HepG2 (cell line): ENCODE measurements around the gene RNF114. TPM values are rescaled to one million over a fixed set of nuclear protein-coding genes. Genes with fewer than 3 reads are reported as not detected.

Experiments
- BCL6 ChIP-seq: IDR thresholded peaks from 2 replicates; pipeline ENCODE4 v1.6.1; 2016; ENCODE audit warnings: missing genetic modification reagents, missing compliant biosample characterization
- ELF4 ChIP-seq: sonication (generic); formaldehyde crosslinking; IDR thresholded peaks from 2 replicates; pipeline ENCODE4 v1.5.0; 2020; ENCODE audit warnings: missing genetic modification reagents, mild to moderate bottlenecking, moderate library complexity, borderline replicate concordance
- HDAC6 ChIP-seq: fragments of 200-600 bp; sonication (generic); IDR thresholded peaks from 2 replicates; pipeline ENCODE4 v1.7.0; 2017; ENCODE audit warnings: mild to moderate bottlenecking, antibody characterized with exemption, low read length, low read depth
- HNRNPUL1 ChIP-seq: fragments of 200-400 bp; formaldehyde crosslinking; IDR thresholded peaks from 2 replicates; pipeline ENCODE4 v1.6.1; 2017; ENCODE audit warnings: low read depth, mild to moderate bottlenecking, low read length, moderate library complexity
- KMT2B ChIP-seq: IDR thresholded peaks from 2 replicates; pipeline ENCODE4 v1.6.1; 2016; ENCODE audit warnings: missing genetic modification reagents, missing compliant biosample characterization
- MIER2 ChIP-seq: IDR thresholded peaks from 2 replicates; pipeline ENCODE4 v1.6.1; 2016; ENCODE audit warnings: missing biosample characterization, missing genetic modification reagents
- MIER3 ChIP-seq: IDR thresholded peaks from 2 replicates; pipeline ENCODE4 v1.6.1; 2016; ENCODE audit warnings: missing compliant biosample characterization, borderline replicate concordance
- MYNN ChIP-seq: sonication (generic); formaldehyde crosslinking; IDR thresholded peaks from 2 replicates; pipeline ENCODE4 v1.4.0; 2020; ENCODE audit warnings: mild to moderate bottlenecking, low read depth, missing genetic modification reagents
- RAD21 ChIP-seq: fragments of 450-650 bp; formaldehyde crosslinking; IDR thresholded peaks from 2 replicates; pipeline ENCODE4 v1.5.0; 2020; ENCODE audit warnings: mild to moderate bottlenecking
- RCOR2 ChIP-seq: IDR thresholded peaks from 2 replicates; pipeline ENCODE4 v1.6.1; 2016; ENCODE audit warnings: missing biosample characterization, missing genetic modification reagents
- SOX6 ChIP-seq, 2 experiments: fragments of 450-650 bp in 1 of 2; sonication (generic) in 1 of 2; formaldehyde crosslinking in 1 of 2; IDR thresholded peaks; 2 replicates each; pipeline versions ENCODE4 v1.4.0 to v1.6.1; 2017 to 2020; ENCODE audit warnings: antibody characterized with exemption in 1 of 2, mild to moderate bottlenecking in 1 of 2, missing genetic modification reagents in 1 of 2
- TARDBP ChIP-seq: sonication (generic); formaldehyde crosslinking; IDR thresholded peaks from 2 replicates; pipeline ENCODE4 v1.8.0; 2022; ENCODE audit warnings: mild to moderate bottlenecking, missing genetic modification reagents
- TEAD3 ChIP-seq: optimal IDR thresholded peaks from 2 replicates; pipeline ENCODE3; 2016; ENCODE audit warnings: borderline replicate concordance
- ZFX ChIP-seq: sonication (generic); formaldehyde crosslinking; IDR thresholded peaks from 2 replicates; pipeline ENCODE4 v1.4.0; 2020; ENCODE audit warnings: mild to moderate bottlenecking, low read depth, missing genetic modification reagents, moderate library complexity
- ZNF263 ChIP-seq: sonication (generic); formaldehyde crosslinking; IDR thresholded peaks from 2 replicates; pipeline ENCODE4 v1.4.0; 2020; ENCODE audit warnings: missing genetic modification reagents
- ZNF292 ChIP-seq: sonication (generic); formaldehyde crosslinking; IDR thresholded peaks from 2 replicates; pipeline ENCODE4 v1.8.1; 2022; ENCODE audit warnings: mild to moderate bottlenecking, low read depth, missing genetic modification reagents, borderline replicate concordance
- ZNF468 ChIP-seq: sonication (generic); formaldehyde crosslinking; IDR thresholded peaks from 2 replicates; pipeline ENCODE4 v1.8.0; 2022; ENCODE audit warnings: mild to moderate bottlenecking, moderate library complexity, missing genetic modification reagents
- ZNF589 ChIP-seq: sonication (generic); formaldehyde crosslinking; conservative IDR thresholded peaks from 2 replicates; pipeline ENCODE4 v1.8.0; 2022; ENCODE audit warnings: mild to moderate bottlenecking, moderate library complexity, missing genetic modification reagents
- ZNF615 ChIP-seq: sonication (generic); formaldehyde crosslinking; IDR thresholded peaks from 2 replicates; pipeline ENCODE4 v1.5.0; 2020; ENCODE audit warnings: mild to moderate bottlenecking, missing genetic modification reagents, borderline replicate concordance
- ZNF773 ChIP-seq: sonication (generic); formaldehyde crosslinking; IDR thresholded peaks from 2 replicates; pipeline ENCODE4 v1.4.0; 2020; ENCODE audit warnings: missing genetic modification reagents, borderline replicate concordance
- polyA plus RNA-seq, 8 experiments: library from polyadenylated mRNA; depleted of rRNA in 3 of 8; stranded (reverse) in 7 of 8; unstranded in 1 of 8; fragments of >200 nt; fragmentation: Illumina TruSeq in 4 of 8; extraction: Trizol in 4 of 8; gene quantifications; 2 replicates each; pipeline versions ENCODE4 v1.2.1 to v1.2.3, GENCODE V29; 2011 to 2016; ENCODE audit warnings: low read depth in 4 of 8, missing spikeins in 1 of 8, mixed read lengths in 1 of 8; ENCODE audit not compliant: insufficient read depth in 1 of 8
- total RNA-seq, 5 experiments: library from RNA; depleted of rRNA; stranded (reverse); fragments of >200 nt; fragmentation: Illumina TruSeq; extraction: Trizol; gene quantifications; 2 replicates each; pipeline ENCODE4 v1.2.3, GENCODE V29; 2016; ENCODE audit warnings: low read depth in 1 of 5
- TF ChIP-seq, protein P1 (sequence below): sonication (generic); formaldehyde crosslinking; IDR thresholded peaks from 2 replicates; pipeline ENCODE4 v1.5.0; 2020; ENCODE audit warnings: missing genetic modification reagents, mild to moderate bottlenecking, borderline replicate concordance
- TF ChIP-seq, protein P2 (sequence below): fragments of 450-650 bp; IDR thresholded peaks from 2 replicates; pipeline ENCODE4 v1.6.1; 2017
- TF ChIP-seq, protein P3 (sequence below): IDR thresholded peaks from 2 replicates; pipeline ENCODE4 v1.6.1; 2012; ENCODE audit warnings: inconsistent platforms
- TF ChIP-seq, protein P4 (sequence below), 2 experiments: sonication (generic) in 1 of 2; formaldehyde crosslinking in 1 of 2; IDR thresholded peaks; 2 replicates each; pipeline versions ENCODE4 v1.4.0 to v1.6.1; 2018 to 2020; ENCODE audit warnings: missing genetic modification reagents in 2 of 2, borderline replicate concordance in 1 of 2, low read depth in 1 of 2, mild to moderate bottlenecking in 1 of 2, missing biosample characterization in 1 of 2
- TF ChIP-seq, protein P5 (sequence below): sonication (generic); formaldehyde crosslinking; IDR thresholded peaks from 2 replicates; pipeline ENCODE4 v1.4.0; 2020; ENCODE audit warnings: missing genetic modification reagents

RNF114 gene
- total and polyA plus RNA-seq, 2 of the 13 experiments (the other 11 are each of a cell fraction or from before 2014, with no cell fraction given), result 119 to 126 TPM

DNA sequence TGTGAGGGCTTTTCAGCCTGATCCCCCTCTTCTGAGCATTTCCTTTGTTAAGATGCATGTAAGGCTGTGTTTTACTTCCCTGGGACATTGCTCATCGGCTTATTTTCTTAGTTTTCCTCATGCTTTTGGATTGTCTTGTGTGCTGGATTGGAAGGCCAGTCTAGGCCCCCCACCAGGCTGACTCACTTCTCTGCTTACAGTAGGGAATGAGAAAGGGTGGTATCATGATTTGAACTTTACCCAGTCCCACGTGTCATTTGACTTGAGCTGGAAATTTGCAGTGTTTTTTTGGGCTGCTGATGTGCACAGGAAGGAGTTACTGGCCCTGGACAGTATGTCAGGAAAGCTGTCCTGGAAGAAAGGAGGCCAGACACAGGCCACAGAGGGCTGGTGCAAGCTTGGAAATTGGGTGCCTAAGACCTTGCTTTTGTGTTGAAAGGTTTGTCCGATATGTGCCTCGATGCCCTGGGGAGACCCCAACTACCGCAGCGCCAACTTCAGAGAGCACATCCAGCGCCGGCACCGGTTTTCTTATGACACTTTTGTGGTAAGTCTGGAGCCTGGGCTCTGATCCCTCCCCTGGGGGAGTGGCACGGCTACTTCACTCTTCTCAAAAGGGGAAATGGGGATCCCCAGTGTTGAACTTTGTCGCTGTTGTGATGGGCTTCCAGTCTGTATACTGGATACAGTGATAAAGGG, 12.8 kb downstream of the RNF114 start (continued):
- TF ChIP-seq SOX6 (IDR thresholded peaks at IDR 0.05) (no peak), SOX6 (CRISPR knock-in tag; IDR thresholded peaks at IDR 0.05) (no peak), TEAD3 (CRISPR knock-in tag) (peak; percentile 64), ZNF615 (CRISPR knock-in tag) (no peak), MIER3 (CRISPR knock-in tag) (no peak), TARDBP (CRISPR knock-in tag) (no peak), HNRNPUL1 (no peak), ZNF292 (CRISPR knock-in tag) (no peak), ZNF263 (no peak), ZNF468 (CRISPR knock-in tag) (no peak), MYNN (no peak), RAD21 (CRISPR knock-in tag) (no peak), KMT2B (CRISPR knock-in tag) (no peak), ELF4 (CRISPR knock-in tag) (no peak), HDAC6 (no peak), ZNF773 (CRISPR knock-in tag) (no peak), BCL6 (CRISPR knock-in tag) (no peak), MIER2 (no peak), ZNF589 (CRISPR knock-in tag) (no peak), RCOR2 (no peak; the same call in 1 of the 2 replicates), ZFX (CRISPR knock-in tag) (peak; percentile 63; the same call in 1 of the 2 replicates)
- TF ChIP-seq, protein P1, sequence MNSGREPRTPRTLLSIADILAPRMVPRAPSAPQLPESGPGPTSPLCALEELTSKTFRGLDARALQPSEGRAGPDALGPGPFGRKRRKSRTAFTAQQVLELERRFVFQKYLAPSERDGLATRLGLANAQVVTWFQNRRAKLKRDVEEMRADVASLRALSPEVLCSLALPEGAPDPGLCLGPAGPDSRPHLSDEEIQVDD (CRISPR knock-in tag), result no peak
- TF ChIP-seq, protein P2, sequence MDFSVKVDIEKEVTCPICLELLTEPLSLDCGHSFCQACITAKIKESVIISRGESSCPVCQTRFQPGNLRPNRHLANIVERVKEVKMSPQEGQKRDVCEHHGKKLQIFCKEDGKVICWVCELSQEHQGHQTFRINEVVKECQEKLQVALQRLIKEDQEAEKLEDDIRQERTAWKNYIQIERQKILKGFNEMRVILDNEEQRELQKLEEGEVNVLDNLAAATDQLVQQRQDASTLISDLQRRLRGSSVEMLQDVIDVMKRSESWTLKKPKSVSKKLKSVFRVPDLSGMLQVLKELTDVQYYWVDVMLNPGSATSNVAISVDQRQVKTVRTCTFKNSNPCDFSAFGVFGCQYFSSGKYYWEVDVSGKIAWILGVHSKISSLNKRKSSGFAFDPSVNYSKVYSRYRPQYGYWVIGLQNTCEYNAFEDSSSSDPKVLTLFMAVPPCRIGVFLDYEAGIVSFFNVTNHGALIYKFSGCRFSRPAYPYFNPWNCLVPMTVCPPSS, result no peak
- TF ChIP-seq, protein P3, sequence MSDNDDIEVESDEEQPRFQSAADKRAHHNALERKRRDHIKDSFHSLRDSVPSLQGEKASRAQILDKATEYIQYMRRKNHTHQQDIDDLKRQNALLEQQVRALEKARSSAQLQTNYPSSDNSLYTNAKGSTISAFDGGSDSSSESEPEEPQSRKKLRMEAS, result peak; percentile 62
- TF ChIP-seq, protein P4, sequence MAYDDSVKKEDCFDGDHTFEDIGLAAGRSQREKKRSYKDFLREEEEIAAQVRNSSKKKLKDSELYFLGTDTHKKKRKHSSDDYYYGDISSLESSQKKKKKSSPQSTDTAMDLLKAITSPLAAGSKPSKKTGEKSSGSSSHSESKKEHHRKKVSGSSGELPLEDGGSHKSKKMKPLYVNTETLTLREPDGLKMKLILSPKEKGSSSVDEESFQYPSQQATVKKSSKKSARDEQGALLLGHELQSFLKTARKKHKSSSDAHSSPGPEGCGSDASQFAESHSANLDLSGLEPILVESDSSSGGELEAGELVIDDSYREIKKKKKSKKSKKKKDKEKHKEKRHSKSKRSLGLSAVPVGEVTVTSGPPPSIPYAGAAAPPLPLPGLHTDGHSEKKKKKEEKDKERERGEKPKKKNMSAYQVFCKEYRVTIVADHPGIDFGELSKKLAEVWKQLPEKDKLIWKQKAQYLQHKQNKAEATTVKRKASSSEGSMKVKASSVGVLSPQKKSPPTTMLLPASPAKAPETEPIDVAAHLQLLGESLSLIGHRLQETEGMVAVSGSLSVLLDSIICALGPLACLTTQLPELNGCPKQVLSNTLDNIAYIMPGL (CRISPR knock-in tag; IDR thresholded peaks at IDR 0.05; ENCODE audit: borderline replicate concordance in 1 of 2, low read depth in 1 of 2), result peak in 1 of 2 experiments; percentile 30; a peak in 1 of 4 replicates
- TF ChIP-seq, protein P5, sequence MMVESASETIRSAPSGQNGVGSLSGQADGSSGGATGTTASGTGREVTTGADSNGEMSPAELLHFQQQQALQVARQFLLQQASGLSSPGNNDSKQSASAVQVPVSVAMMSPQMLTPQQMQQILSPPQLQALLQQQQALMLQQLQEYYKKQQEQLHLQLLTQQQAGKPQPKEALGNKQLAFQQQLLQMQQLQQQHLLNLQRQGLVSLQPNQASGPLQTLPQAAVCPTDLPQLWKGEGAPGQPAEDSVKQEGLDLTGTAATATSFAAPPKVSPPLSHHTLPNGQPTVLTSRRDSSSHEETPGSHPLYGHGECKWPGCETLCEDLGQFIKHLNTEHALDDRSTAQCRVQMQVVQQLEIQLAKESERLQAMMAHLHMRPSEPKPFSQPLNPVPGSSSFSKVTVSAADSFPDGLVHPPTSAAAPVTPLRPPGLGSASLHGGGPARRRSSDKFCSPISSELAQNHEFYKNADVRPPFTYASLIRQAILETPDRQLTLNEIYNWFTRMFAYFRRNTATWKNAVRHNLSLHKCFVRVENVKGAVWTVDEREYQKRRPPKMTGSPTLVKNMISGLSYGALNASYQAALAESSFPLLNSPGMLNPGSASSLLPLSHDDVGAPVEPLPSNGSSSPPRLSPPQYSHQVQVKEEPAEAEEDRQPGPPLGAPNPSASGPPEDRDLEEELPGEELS (CRISPR knock-in tag), result no peak
